NB4 (cell line): ENCODE results near the gene MAB21L1.

Source experiments
- DNase-seq: peaks from one replicate; pipeline ENCODE4 v3.0.0; 2010; ENCODE audit warnings: low read depth
- H3K4me3 ChIP-seq: one replicate; pipeline ENCODE4 v1.5.1; 2011; ENCODE audit warnings: mild to moderate bottlenecking, low read depth, low read length, moderate library complexity
- CTCF ChIP-seq: IDR thresholded peaks from one replicate; pipeline ENCODE4 v1.5.1; 2012; ENCODE audit warnings: low read depth, low read length
- MYC ChIP-seq: IDR thresholded peaks from 2 replicates; pipeline ENCODE4 v1.6.1; 2011; ENCODE audit warnings: low read depth, low read length
- POLR2A ChIP-seq: IDR thresholded peaks from 2 replicates; pipeline ENCODE4 v1.6.1; 2011; ENCODE audit warnings: mild to moderate bottlenecking; ENCODE audit not compliant: insufficient read length; ENCODE audit errors: extremely low read depth
- TF ChIP-seq, protein P1 (sequence below): IDR thresholded peaks from 2 replicates; pipeline ENCODE4 v1.6.1; 2011; ENCODE audit warnings: low read depth, low read length

MAB21L1 gene

GRCh38 chr13:35469806-35470525 lies 6.5 kb downstream of the MAB21L1 start:
- TF ChIP-seq CTCF = no peak
- no peak overlapping the region for H3K4me3 ChIP-seq
- DNase-seq = no peak

DNA sequence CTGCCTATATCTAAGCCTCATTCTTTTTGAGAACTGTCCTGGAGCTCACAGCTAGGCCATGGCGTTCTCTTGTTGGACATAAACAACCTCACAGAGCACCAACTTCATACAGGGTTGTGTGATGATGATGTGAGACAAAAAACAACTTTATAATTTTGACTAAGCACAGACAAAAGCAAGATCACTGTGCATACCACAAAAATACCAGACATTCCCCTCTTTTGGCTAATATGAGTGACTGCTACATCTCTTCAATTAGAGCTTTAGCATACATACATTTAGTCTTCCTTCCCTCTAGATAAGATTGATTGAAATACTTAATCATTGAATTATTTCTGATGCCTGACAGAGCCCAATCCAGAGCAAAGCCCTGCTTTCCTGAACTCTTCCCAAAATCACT lies 8.3 kb downstream of the MAB21L1 start:
- TF ChIP-seq CTCF (no peak), MYC (no peak)
- TF ChIP-seq, protein P1, sequence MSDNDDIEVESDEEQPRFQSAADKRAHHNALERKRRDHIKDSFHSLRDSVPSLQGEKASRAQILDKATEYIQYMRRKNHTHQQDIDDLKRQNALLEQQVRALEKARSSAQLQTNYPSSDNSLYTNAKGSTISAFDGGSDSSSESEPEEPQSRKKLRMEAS = no peak
- no peak overlapping the region for H3K4me3 ChIP-seq
- no peak for DNase-seq

DNA sequence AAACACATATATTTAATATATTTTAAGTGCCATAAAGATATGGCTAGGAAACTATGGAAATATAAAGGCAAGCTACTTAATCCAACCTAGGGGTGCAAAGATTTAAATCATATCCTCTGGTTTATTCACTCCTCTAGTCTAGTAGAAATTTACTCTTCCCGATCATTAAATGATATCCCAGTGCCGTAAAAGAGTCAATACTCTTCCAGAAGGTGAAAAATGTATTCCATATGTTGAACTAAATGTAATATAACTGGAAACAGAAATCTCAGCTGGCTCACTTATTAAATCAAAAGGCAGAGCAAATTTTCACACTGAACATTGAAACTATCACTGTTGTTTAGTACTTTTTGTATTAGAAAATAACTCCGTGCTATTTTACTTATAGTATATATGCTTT lies 11.1 kb downstream of the MAB21L1 start:
- TF ChIP-seq POLR2A (no peak), CTCF (no peak), MYC (no peak)
- TF ChIP-seq, protein P1 = no peak
- no peak overlapping the region for H3K4me3 ChIP-seq
- no peak for DNase-seq

DNA sequence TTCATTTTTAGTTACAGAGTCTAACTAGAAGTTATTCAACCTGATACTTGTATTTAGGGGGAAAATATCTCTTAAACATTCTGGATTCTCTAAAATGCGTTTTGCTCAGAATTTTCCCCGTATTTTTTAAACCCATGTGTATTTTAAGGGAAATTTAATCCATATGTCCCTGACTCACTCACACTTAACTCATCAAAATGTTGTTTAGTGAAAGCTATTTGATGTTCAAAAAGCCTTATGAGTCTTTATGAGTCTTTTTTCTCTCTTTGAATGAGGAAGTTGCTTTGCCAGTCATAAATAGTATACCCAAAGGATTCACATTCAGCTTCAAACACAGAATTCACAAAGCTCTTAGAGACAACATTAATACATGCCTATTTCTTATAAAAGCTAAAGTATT lies 16.4 kb downstream of the MAB21L1 start:
- no peak overlapping the region for H3K4me3 ChIP-seq
- no peak for DNase-seq
- TF ChIP-seq MYC (no peak), CTCF (no peak), POLR2A (no peak)
- TF ChIP-seq, protein P1 = no peak

- no peak overlapping the region for H3K4me3 ChIP-seq
- TF ChIP-seq CTCF (no peak), POLR2A (no peak), MYC (no peak)
- TF ChIP-seq, protein P1 = no peak
- DNase-seq = no peak
These were observed 19.2 kb downstream of the MAB21L1 start for GRCh38 chr13:35457258-35457657.

GRCh38 chr13:35455022-35455421 lies 21.5 kb downstream of the MAB21L1 start:
- no peak for DNase-seq
- no peak for TF ChIP-seq MYC
- TF ChIP-seq, protein P1 = no peak
- no peak for TF ChIP-seq CTCF
- no peak for TF ChIP-seq POLR2A
- H3K4me3 ChIP-seq = no peak overlapping the region
